Measurements from ENCODE around the gene ADAMTS17. TPM values are rescaled to one million over a fixed set of nuclear protein-coding genes. Genes with fewer than 3 reads are reported as not detected.

Gene ADAMTS17
- total RNA-seq, 1 experiment from 2014 or later = 4.2 TPM

GRCh38 chr15:100345438-100345837, 3.7 kb upstream of the ADAMTS17 start:
- intact Hi-C loops (cut with micrococcal nuclease) = no loop called here
- H3K4me3 ChIP-seq (replicated peaks in 1 of 2; ENCODE audit: low read depth in 1 of 2, low read length in 2 of 2) = no peak overlapping the region
- H3K9me3 ChIP-seq (ENCODE audit: control insufficient read depth in 1 of 2, insufficient read depth in 1 of 2, low read depth in 1 of 2, low read length in 2 of 2) = no peaks in the 10 kb centered on the region
- H3K4me1 ChIP-seq (ENCODE audit: control insufficient read depth in 1 of 2, insufficient read depth in 2 of 2, low read length in 2 of 2) = peaks cover 3 to 24% of the 10 kb centered on the region in 2 experiments; a peak in 2 of 4 replicates
- TF ChIP-seq POLR2AphosphoS5 (IDR thresholded peaks at IDR 0.05; ENCODE audit: low read depth, low read length) (no peak), MAX (IDR thresholded peaks at IDR 0.05) (no peak), POLR2A (IDR thresholded peaks at IDR 0.05; ENCODE audit: borderline replicate concordance, extremely low read depth, insufficient read depth, insufficient read length) (no peak), RAD21 (IDR thresholded peaks at IDR 0.05; ENCODE audit: low read depth) (no peak), REST (IDR thresholded peaks at IDR 0.05; ENCODE audit: low read depth) (no peak), SIN3A (IDR thresholded peaks at IDR 0.05; ENCODE audit: low read depth) (no peak), CBX3 (IDR thresholded peaks at IDR 0.05; ENCODE audit: low read depth) (no peak), ELF1 (IDR thresholded peaks at IDR 0.05; ENCODE audit: borderline replicate concordance, low read depth) (no peak), ZBTB33 (IDR thresholded peaks at IDR 0.05; ENCODE audit: extremely low read depth, insufficient replicate concordance, low read length) (no peak), ZFX (IDR thresholded peaks at IDR 0.05) (no peak), EZH2phosphoT487 (IDR thresholded peaks at IDR 0.05; ENCODE audit: borderline replicate concordance) (no peak), ATF3 (IDR thresholded peaks at IDR 0.05) (no peak), JUND (IDR thresholded peaks at IDR 0.05) (no peak)
- ChIA-PET CTCF (interaction anchor here (1.8 kb wide), 1 partner anchor 663 kb away, joined by 4 read pairs; no protein-coding TSS in a partner anchor), POLR2A (no interaction called here), RAD21 (ENCODE audit: low non-redundant PET in 1 of 2, low total read pairs in 2 of 2, uncharacterized antibody in 2 of 2, unreplicated experiment in 2 of 2) (no interaction called here)
- BruUV-seq (replicated peaks) = no TSS peak
- no peaks in the 10 kb centered on the region for H3K36me3 ChIP-seq (ENCODE audit: control insufficient read depth in 1 of 2, insufficient read depth in 2 of 2, low read length in 2 of 2)
- H3K4me2 ChIP-seq (ENCODE audit: low read length) = no peak overlapping the region
- no peaks in the 10 kb centered on the region for H3K27me3 ChIP-seq (ENCODE audit: insufficient read depth, low read length)
- ATAC-seq = no peak
- no peak overlapping the region for H3K9ac ChIP-seq (ENCODE audit: low read length)
- H4K20me1 ChIP-seq (ENCODE audit: insufficient read depth) = no peaks in the 10 kb centered on the region
- no peak overlapping the region for H3K27ac ChIP-seq (ENCODE audit: low read depth, low read length)
- no peaks in the 10 kb centered on the region for H3K79me2 ChIP-seq (ENCODE audit: insufficient read depth, low read length)
- H3K9me2 ChIP-seq (ENCODE audit: insufficient read depth) = no peaks in the 10 kb centered on the region
- H2AFZ ChIP-seq (ENCODE audit: low read depth, low read length, poor library complexity, severe bottlenecking) = no peak overlapping the region
- no peak for DNase-seq (ENCODE audit: low read depth, low spot score)

Data from HCT116 (cell line).